Fibroblast of gingiva (primary cell): ENCODE measurements around the gene COL11A2.

Source experiments
- DNase-seq: peaks from one replicate; pipeline ENCODE4 v3.0.0-alpha.2; 2011; ENCODE audit warnings: low read depth

The COL11A2 gene

DNA sequence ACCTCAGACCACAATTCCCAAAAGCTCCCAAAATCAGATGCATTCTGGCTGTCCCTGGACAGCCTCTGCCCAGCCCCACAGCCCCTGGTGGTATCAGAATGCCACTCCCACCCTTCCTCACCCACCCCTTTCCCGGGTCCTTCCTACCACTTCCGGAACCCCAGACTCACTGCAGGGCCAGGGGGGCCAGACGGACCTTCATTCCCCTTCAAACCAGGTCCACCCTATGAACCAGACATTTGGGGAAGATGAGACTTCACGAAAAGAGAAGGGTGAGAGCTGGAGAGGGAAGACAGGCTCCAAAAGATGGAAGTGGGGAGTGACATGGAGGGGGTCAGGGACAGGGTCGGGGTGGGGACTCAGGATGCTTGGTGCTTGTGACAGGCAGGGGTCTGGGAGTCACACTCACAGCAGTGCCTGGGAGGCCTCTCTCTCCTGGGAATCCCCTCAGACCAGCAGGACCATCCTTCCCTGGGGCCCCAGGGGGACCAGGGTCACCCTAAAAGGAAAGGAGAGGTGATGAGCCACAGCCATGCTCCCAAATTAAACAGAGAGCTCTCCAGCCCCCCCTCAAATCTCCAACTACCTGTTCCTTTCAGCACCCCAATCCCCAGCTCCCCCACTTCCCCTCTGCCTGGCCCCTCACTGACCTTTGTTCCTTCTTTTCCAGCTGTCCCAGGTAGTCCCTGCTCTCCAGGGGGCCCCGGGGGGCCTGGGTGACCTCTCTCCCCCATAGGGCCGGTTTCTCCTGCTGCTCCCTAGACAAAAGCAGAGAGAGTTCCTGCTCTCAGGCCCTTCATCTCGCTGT lies 20.2 kb downstream of the COL11A2 start:
- no peak for DNase-seq

DNA sequence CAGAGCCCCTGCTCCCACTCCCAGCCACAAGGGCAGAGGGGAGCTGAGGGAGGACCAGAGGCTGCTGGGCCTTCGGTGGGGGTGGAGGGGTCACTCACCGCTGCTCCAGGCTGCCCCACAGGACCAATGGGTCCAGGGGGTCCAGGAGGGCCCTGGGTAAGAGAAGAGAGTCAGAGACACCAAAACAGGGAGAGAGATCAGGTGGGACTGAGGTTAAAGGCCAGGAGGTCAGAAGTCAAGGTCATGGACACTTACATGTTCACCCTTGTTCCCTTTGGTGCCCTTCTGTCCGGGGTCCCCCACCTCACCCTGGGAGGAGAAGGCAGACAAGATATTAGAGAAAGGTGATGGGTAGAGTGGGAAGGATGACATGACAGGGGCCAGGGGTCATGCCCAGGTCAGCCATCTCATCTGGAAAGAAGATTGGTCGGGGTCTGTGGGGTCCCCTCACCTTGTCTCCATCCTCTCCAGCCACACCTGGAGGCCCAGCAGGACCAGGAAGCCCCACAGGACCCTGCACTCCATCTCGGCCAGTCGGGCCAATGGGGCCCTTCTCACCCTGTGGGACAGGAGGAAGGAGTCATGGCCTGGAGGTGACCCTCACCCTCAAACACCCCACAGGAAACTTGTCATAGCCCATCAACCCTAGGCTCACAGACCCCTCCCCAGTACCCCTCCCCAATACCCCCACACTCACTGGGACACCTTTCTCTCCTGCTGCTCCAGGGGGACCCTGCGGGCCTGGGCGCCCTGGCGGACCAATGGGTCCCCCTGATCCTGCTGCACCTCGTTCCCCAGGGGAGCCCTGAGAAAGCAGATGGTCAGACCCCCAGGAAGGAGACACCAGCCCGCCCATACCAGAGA lies 21.0 kb downstream of the COL11A2 start:
- no peak for DNase-seq

DNA sequence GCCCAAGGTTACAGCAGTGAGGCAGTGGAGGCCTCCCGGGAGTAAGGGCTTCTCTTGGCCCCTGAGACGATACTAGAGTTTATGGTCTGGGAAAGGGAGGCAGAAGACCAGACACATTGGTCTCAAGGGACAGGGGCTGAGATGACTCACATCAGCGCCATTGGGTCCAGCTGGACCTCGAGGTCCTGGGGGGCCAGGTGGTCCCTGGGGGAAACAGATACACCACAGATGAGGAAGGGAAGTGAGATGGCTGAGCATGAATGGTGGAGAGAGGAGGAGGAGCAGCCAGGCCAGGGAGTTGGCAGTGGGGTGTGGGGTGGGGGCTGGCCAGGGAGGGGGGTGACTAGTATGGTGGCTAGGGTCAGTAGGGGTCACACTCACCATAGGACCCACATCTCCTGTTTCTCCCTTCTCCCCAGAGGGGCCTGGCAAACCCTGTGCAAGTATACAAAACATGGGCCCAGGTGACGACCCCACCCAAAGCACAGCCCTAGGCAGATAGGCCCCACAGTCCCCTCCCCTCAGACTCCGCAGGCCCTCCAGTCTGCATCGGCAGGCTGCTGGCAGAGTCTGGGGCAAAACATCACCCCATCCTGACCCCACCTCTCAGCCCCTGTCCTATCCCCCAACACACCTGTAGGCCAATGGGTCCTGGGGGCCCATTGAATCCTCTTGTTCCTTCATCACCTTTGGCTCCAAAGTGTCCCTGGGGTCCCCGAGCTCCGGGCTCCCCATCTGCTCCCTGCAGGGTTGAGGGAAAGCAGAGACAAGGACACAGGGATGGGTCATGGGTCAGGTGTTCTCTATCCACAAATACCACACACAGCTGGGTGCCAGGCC lies 21.9 kb downstream of the COL11A2 start:
- no peak for DNase-seq

DNA sequence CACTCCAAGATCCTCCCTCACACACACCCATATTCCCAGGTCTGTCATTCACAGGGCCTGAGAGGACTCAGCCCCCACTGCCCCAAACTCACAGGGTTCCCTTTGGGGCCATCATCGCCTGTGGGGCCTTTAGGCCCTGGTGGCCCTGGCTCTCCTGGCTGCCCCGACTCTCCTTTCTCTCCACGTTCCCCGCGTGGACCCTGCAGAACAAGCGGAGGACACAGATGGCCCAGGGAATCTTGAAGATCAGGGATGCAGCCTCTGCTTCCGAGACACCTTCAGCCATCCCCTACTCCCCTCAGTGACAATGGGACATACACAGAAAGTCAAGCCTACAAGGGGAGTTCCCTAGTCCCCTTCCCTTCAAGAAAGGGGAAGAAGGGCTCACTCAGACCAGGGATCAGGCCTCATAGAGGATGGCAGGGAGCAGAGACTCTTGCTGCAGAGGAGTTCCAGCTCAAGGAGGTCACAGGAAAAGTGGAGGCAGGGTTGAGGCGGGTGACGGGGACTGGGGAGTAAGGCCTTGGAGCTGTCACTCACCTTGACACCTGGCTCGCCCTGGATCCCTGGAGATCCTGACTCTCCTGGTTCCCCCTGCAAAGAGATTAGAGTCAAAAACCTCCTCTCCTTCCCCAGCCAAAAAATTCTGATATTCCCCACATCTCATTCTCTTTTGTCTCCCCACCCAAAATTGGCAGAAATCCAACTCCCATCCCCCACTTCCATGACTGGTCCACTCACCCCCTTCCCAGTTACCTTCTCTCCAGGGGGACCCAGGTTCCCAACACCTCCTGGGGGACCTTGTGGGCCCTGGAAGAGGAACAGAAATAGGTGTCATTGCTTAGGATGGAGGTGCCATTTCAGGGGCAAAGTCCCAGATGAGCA lies 22.7 kb downstream of the COL11A2 start:
- DNase-seq, result no peak

DNA sequence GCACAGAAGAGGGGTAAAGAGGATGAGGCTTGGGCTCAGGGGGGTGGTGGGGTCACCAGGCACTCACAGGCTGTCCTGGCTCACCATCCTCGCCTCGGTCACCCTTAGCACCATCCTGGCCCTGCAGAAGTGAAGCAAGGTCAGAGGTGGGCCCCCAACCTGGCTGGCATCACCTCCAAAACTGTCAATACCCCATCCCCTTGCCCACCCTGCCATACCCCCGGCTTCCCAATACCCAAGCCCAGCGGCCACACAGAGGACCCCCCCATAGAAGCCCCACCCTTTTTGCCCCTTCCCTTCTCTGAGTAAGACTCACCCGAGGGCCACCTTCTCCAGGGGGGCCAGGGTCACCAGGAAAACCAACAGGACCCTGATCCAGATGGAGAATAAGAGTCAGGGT lies 23.6 kb downstream of the COL11A2 start:
- no peak for DNase-seq

DNA sequence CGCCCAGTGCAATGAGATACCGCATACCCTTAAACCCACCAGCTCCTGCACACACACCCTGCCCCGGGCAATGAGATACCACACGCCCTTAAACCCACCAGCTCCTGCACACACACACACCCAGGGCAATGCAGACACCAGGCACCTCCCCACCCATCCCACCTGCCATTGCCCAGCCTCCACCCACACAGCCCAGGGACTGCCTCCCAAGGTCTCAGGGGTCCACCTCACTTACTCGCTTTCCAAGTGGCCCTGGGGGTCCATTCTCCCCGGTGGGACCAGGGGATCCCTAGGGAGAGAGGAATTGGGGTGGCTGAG lies 24.0 kb downstream of the COL11A2 start:
- DNase-seq, result no peak

DNA sequence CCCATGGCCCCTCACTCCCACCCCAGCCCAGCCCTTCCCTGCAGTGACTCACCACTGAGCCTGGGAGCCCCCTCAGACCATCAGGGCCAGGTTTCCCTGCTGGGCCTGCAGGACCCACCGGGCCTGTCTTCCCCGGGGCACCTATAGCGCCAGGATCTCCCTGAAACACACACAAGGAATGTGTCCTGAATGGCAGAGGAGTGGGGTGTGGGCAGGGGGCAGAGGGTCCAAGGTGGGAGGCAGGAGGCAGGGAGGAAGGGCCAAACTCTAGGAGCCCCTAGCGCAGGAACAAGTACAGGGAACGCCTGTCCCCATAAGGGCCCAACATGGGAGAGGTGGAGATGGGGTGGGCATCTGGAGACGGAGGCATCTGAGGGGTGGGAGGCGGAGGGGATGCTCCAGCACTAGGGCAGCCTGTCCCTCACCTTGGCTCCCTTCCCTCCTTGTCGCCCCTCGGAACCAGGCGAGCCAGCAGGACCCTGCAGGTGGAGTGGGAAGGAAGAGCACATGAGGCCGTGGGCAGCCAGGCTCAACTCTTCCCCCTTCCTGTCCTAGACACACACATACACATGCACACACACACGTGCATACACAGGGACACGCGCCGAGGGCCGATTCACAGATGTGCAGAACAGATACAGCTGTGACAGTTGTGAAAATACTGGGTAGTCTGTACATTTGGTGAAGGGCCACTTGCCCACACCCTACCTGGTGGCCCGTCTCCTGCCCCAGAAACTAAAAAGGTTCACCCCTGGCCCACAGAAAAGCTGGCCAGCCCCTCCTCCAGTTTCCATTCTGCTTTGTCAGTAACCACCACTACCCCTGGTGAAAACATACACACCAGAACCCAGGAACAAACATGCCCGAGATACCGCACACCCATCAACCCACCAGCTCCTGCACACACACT lies 24.6 kb downstream of the COL11A2 start:
- DNase-seq, result no peak

DNA sequence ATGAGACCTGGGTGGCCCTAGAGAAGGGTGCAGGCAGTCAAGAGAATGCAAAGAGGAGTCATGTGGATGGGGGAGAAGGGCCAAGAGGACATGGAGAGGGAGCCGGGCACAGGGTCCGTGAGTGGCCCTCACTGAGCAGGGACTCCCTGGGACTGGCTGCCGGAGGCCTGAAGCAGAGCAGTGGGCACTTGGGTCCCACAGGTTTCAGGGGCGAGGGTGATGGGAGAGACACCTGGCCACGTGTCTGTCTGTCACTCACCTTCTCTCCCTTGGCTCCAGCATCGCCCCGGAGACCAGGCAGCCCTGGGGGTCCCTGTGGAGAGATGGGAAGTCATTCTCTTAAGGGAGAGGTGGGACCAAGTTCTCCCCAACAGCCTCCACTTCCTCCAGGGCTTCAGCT lies 25.5 kb downstream of the COL11A2 start:
- no peak for DNase-seq

DNA sequence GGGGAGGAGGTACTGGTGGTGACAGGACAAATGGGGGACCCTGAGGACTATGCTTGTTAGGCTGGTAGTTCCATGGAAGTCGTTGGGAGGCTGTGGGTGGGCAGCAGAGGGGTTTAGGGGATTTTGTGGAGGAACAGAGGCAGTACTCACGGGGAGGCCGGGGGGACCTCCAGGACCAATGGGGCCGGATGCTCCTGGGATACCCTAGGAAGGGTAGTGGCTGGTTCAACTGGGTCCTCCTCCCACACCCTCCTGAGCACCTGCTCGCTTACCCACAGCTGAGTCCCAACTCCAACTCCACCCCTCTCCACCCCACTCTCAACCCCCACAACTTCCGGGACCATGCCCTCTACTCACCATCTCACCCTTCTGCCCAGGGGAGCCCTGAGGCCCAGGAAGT lies 25.9 kb downstream of the COL11A2 start:
- no peak for DNase-seq

DNA sequence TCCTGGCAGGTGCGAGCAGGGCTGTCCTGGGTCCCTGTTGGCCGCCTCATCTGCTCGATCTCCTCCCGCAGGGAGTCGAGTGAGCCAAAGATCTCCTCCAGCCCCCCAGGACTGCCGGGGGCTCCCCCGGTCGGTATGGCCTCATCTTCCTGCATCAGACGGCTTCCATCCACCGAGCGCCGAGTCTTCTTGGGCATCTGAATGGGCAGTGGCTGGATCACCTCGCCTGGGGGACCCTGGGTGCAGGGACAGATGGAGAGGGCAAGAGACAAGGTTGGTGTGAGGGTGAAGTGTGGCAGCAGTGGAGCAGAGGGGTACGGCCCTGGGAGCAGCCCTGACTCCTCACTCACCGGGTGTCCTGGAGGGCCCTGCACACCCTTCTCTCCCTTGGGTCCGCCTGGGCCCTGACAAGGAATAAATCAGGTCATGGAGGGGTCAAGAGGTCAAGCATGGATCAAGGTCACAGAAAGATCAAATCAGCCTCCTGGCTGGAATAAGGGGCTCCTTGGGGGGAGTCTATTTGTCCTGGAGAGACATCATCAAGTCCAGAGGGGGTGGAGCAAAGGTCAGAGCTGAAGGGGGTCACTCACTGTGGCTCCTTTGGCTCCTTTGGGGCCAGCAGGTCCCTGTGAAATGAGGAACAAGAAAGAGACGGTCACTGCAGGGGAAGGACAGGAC lies 26.5 kb downstream of the COL11A2 start:
- DNase-seq, result no peak

DNA sequence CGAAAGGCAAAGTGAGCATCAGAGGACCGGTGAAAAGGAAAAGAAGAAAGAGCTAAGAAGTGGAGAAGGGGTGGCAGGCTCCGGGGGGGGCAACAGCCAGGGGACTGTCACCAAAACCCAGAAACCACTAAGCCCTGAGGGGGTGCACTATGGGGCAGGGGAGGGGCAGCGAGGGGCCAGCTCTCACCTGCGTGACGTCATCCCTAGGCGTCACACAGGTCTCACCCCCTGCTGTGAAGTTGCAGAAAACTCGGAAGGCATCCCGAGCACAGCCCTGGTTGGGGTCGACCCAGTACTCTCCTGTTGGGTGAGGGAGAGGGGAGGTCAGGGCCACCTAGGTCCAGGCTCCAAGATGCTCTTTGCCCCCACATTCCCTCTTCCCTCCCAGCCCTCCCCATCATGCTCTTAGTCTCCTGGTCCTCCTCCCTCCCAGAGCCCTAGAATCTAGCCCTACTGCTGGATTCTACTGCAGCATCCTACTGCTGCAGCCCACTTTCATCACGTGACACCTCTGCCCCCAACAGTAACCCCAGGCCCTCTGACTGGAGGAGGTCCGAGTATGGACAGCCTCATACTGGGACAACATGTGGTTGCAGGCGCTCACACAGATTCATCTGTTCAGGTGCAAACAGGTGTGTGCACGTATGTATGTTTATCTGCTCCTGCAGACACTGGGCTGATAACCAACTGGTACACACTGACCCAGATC lies 27.4 kb downstream of the COL11A2 start:
- DNase-seq, result no peak

DNA sequence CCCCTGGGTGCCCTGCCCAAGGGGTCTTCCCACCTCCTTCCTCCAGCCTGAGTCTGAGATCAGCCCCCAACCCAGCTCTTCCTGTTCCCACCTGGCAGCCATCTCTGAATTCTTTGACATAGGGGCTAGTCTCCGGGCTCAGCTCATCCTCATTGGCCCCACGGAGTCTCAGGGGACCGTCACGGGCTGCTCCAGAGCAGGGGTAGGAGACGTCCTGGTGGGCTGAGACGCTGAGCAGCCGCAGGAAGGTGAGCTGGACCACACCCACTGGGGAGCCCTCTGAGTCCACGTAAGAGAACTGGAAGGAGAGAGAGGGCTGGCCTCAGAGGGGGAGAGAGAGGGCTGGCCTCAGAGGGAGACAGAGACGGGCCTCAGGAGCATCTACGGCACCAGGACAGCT lies 28.1 kb downstream of the COL11A2 start:
- no peak for DNase-seq

DNA sequence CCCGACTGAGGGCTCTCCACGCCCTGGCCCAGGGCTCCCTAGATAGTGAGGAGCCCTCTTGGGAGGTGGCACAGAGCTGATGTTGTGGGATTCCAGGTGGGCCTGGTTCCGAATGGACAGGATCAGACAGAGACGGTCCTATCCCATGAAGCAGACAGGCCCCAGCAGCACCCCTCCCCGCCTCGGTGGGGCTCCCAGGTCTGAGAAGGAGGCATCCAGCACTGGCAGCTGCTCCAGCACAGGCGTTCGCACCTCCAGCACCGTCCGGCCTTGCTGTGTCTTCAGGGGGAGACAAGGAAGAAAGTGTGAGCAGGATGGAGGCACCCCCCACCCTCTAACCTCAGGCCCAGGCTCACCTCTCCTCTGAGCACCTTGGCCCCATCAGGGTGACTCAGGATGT lies 28.7 kb downstream of the COL11A2 start:
- no peak for DNase-seq

DNA sequence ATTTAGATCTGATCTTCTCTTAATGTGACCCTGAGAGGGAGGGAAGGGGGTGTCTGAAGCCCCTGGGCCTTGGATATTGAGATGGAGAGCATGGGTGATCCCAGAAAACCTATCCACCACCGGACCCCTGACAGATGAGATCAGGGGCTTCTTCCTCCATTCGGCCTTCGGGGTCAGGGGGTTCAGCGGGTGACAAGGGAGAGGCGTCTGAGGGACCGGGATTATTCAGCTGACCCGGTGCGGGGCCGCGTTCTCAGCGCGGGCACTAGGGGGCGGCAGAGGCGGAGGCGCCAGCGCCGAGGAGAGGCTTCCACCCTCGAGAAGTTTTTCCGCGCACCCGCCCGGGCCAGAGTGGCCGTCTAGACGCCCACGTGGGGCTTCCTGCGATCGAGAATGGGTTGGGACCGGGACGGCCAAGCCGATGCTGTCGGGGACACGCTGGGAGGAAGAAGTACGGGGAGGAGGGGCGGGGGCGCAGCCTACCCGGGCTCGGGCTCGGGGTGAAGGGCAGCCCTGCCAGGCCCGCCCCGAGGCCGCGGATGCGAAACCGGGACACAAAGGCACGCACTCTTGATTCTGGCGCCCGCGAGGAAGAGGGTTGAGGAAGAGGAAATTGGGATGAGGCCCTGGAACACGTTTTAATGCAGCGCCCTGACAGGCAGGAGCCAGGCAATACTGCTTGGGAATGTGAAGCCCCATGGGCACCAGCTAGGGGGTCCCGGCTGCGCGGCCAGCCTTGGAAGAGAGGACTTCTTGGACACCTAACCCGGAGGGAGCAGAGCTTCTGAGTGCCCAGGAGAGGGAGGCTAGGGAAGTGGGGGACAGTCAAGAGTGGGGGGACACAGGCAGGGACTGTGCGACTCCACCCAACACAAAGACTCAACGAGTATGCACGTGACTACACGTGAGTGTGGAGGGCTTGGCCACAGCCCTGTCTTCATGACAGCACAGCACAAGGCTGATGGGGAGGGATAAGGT lies 30.6 kb downstream of the COL11A2 start:
- peak; percentile 48 for DNase-seq

DNA sequence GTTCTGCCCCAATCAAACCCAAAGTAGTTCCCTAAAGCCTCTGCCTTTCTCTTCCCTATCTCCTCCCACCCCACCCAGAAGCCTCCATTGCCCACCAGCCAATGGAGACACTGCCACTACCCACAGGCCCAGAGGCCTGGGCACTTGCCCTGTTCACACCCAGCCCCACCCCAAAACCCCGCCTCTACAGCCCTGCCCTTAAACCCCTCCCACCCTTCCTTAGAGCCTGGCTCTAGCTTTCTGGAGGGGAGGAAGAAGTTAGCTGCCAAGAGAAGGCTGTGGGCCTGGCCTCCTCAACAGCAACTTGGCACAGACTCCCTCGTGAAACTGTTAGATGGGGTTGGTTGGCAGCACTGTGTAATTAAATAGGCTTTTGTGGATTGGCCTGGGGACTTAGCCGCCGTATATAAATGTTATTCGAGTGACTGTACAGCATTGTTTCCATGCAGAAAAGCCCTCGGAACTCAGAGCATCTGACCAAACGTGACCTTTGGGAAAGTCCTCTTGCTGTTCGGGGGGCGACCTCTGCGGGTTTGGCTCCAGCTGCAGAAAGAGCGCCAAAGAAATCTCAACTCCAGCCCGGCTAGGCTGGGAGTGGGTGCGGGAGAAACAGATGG lies 31.4 kb downstream of the COL11A2 start:
- DNase-seq, result peak; percentile 92

DNA sequence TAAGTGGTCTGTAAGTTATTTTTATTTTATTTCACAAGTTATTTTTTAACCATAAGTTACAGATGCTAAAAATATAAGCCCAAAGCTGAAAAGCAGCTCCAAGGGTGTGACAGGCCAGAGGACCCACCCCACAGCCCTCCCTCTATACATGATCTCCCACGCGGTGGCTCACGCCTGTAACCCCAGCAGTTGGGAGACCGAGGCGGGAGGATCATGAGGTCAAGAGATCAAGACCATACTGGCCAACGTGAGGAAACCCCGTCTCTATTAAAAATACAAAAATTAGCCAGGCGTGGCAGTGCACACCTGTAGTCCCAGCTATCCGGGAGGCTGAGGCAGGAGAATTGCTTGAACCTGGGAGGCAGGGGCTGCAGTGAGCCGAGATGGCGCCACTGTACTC lies 32.2 kb downstream of the COL11A2 start:
- no peak for DNase-seq

DNA sequence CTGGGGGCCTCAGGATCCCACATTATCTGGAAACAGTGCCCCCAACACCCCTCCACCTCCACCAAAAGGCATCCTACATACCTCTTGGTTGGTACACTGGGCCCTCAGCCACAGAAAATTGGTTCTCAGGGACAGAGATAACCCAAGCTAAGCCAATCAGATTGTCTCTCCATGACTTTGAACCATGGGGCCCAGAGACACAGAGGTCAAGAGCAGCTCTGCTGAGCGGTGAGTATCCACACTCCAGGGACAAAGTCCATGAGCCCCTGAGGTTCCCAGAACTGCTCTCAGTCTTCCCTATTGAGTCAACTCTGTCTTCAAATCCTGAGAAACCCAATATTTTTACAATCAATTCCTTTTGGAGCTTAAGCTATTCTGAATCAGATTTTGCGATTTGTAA lies 35.3 kb downstream of the COL11A2 start:
- DNase-seq, result no peak

DNA sequence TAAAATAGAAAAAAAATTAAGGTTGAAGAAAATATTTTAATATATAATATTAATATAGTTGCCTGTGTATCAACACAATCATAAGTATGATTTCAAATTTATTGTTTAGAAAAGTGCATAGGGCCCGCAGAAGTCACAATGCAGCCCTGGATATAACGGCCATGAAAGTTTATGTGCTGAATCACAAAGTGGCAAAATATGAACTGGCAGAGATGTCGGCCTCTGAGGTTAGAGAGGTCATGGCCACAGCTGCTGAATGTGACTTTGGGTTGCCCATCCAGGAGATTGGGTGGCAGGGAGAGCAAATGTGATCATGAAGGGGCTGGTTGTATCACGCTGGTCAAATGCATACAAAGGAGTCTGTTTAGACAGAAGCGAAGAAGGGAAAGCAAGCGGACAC lies 35.7 kb downstream of the COL11A2 start:
- no peak for DNase-seq
